CD4-positive, alpha-beta T cell (primary cell): ENCODE results near the gene WDPCP. TPM values are rescaled to one million over a fixed set of nuclear protein-coding genes. Genes with fewer than 3 reads are reported as not detected.

Experiments used
- ATAC-seq: fragments of 200-7000 bp; cut with Tn5 transposase; one replicate; pipeline ENCODE4 v1.10.0; 2022; ENCODE audit warnings: mild to moderate bottlenecking; ENCODE audit not compliant: poor library complexity
- CTCF ChIA-PET: fragments of 350-600 bp; sonication (Branson Sonifier 250); formaldehyde crosslinking; loops from one replicate; lab custom pipeline; 2021; ENCODE audit warnings: antibody characterized with exemption, inconsistent platforms; lab: Charles Lee
- POLR2A ChIA-PET: fragments of 350-600 bp; sonication (Branson Sonifier 250); formaldehyde crosslinking; loops from one replicate; lab custom pipeline; 2021; ENCODE audit warnings: antibody characterized with exemption, inconsistent platforms; lab: Charles Lee
- DNase-seq, 14 experiments: peaks; one replicate each; pipeline ENCODE4 v3.0.0-alpha.2; 2013 to 2020; ENCODE audit warnings: mixed read lengths in 2 of 14
- H3K27ac ChIP-seq, 2 donors: one replicate each; pipeline versions ENCODE4 v1.5.1 to v1.7.0; 2013; ENCODE audit warnings: low read length in 2 of 2, low read depth in 1 of 2, mild to moderate bottlenecking in 1 of 2
- H3K27me3 ChIP-seq, 2 experiments: 1 replicate in 1 of 2; 2 replicates in 1 of 2; pipeline versions ENCODE4 v1.6.1 to v1.7.0; 2013; ENCODE audit warnings: low read length in 2 of 2, control low read depth in 1 of 2, mild to moderate bottlenecking in 1 of 2, moderate library complexity in 1 of 2; ENCODE audit not compliant: insufficient read depth in 2 of 2, control insufficient read depth in 1 of 2
- H3K36me3 ChIP-seq: one replicate; pipeline ENCODE4 v1.6.1; 2013; ENCODE audit warnings: low read length, control low read depth; ENCODE audit not compliant: insufficient read depth
- H3K4me1 ChIP-seq: one replicate; pipeline ENCODE4 v1.6.1; 2013; ENCODE audit warnings: low read length, control low read depth; ENCODE audit not compliant: insufficient read depth
- H3K4me3 ChIP-seq: one replicate; pipeline ENCODE4 v1.5.1; 2013; ENCODE audit warnings: mild to moderate bottlenecking, low read length, moderate library complexity
- H3K9me3 ChIP-seq, 2 experiments: 1 replicate in 1 of 2; 2 replicates in 1 of 2; pipeline versions ENCODE4 v1.6.1 to v1.7.0; 2013; ENCODE audit warnings: low read length in 2 of 2, mild to moderate bottlenecking in 2 of 2, control low read depth in 1 of 2, moderate library complexity in 1 of 2; ENCODE audit not compliant: control insufficient read depth in 1 of 2, insufficient read depth in 1 of 2
- H3K27ac Mint-ChIP-seq: one replicate; pipeline ENCODE4 v1.8.0; 2020; ENCODE audit warnings: mixed read lengths
- H3K27me3 Mint-ChIP-seq: one replicate; pipeline ENCODE4 v1.8.0; 2021; ENCODE audit warnings: mixed read lengths
- H3K36me3 Mint-ChIP-seq: one replicate; pipeline ENCODE4 v1.8.0; 2021; ENCODE audit warnings: low read depth, mixed read lengths
- H3K4me1 Mint-ChIP-seq: one replicate; pipeline ENCODE4 v1.8.0; 2021; ENCODE audit warnings: low read depth, mixed read lengths
- H3K4me3 Mint-ChIP-seq: one replicate; pipeline ENCODE4 v1.8.0; 2020; ENCODE audit warnings: mild to moderate bottlenecking, mixed read lengths
- H3K9me3 Mint-ChIP-seq: one replicate; pipeline ENCODE4 v1.8.0; 2020; ENCODE audit warnings: mixed read lengths
- CTCF ChIP-seq: fragments of 200-600 bp; IDR thresholded peaks from one replicate; pipeline ENCODE4 v1.8.0; 2022; ENCODE audit warnings: antibody characterized with exemption, mild to moderate bottlenecking
- intact Hi-C, 2 experiments: fragments of 100-400 bp; cut with DNase I in 1 of 2; cut with micrococcal nuclease in 1 of 2; formaldehyde crosslinking; loops; one replicate each; pipeline versions ENCODE4 v1.15.1 to v1.9.0; 2023 to 2025; cut with DNase I, micrococcal nuclease
- total RNA-seq, 174 experiments: library from RNA in 2 of 174; stranded (reverse) in 2 of 174; gene quantifications; one replicate each; pipeline ENCODE4 v1.2.3 and lab custom pipeline; 2021 to 2026

Gene WDPCP
- total RNA-seq, 2 experiments from 2014 or later, result 8.7 to 9.9 TPM

- Mint-ChIP-seq H3K4me3 (no peak overlapping the region), H3K27me3 (peaks cover 21% of the 10 kb centered on the region), H3K9me3 (peaks cover 6% of the 10 kb centered on the region), H3K4me1 (no peaks in the 10 kb centered on the region), H3K27ac (no peak overlapping the region), H3K36me3 (no peaks in the 10 kb centered on the region)
- intact Hi-C loops, result no loop called here
- POLR2A ChIA-PET, result no interaction called here
- no peak overlapping the region for H3K27ac ChIP-seq
- no peak overlapping the region for H3K4me3 ChIP-seq
- H3K27me3 ChIP-seq, result no peaks in the 10 kb centered on the region
- H3K4me1 ChIP-seq, result no peaks in the 10 kb centered on the region
- ATAC-seq, result no peak
- no peaks in the 10 kb centered on the region for H3K9me3 ChIP-seq
- no peak for TF ChIP-seq CTCF
- no peaks in the 10 kb centered on the region for H3K36me3 ChIP-seq
- CTCF ChIA-PET, result no interaction called here
- no peak for DNase-seq
Measured at GRCh38 chr2:63092857-63093256, 495.4 kb downstream of the WDPCP start.

- H3K4me1 Mint-ChIP-seq, result no peaks in the 10 kb centered on the region
- peaks cover 6% of the 10 kb centered on the region for H3K9me3 Mint-ChIP-seq
- H3K27ac Mint-ChIP-seq, result no peak overlapping the region
- no peaks in the 10 kb centered on the region for H3K27me3 ChIP-seq
- H3K36me3 ChIP-seq, result no peaks in the 10 kb centered on the region
- no peaks in the 10 kb centered on the region for H3K36me3 Mint-ChIP-seq
- ChIA-PET POLR2A (no interaction called here), CTCF (no interaction called here)
- no peak overlapping the region for H3K4me3 ChIP-seq
- H3K4me3 Mint-ChIP-seq, result no peak overlapping the region
- no peak overlapping the region for H3K27ac ChIP-seq
- no peaks in the 10 kb centered on the region for H3K9me3 ChIP-seq
- DNase-seq (no peak), ATAC-seq (no peak)
- H3K4me1 ChIP-seq, result no peaks in the 10 kb centered on the region
- intact Hi-C loops, result no loop called here
- TF ChIP-seq CTCF, result no peak
- peaks cover 21% of the 10 kb centered on the region for H3K27me3 Mint-ChIP-seq
Measured at GRCh38 chr2:63092401-63092800, 495.9 kb downstream of the WDPCP start.

- intact Hi-C loops, result no loop called here
- Histone ChIP-seq H3K36me3 (no peaks in the 10 kb centered on the region), H3K9me3 (no peaks in the 10 kb centered on the region), H3K27me3 (peaks cover 0 to 9% of the 10 kb centered on the region in 2 experiments), H3K27ac (no peak overlapping the region), H3K4me3 (no peak overlapping the region), H3K4me1 (no peaks in the 10 kb centered on the region)
- peaks cover 30% of the 10 kb centered on the region for H3K27me3 Mint-ChIP-seq
- CTCF ChIA-PET, result no interaction called here
- DNase-seq (no peak), ATAC-seq (no peak)
- no peak for TF ChIP-seq CTCF
- POLR2A ChIA-PET, result no interaction called here
- H3K4me3 Mint-ChIP-seq, result no peak overlapping the region
- H3K36me3 Mint-ChIP-seq, result no peaks in the 10 kb centered on the region
- H3K27ac Mint-ChIP-seq, result no peak overlapping the region
- H3K4me1 Mint-ChIP-seq, result no peaks in the 10 kb centered on the region
- H3K9me3 Mint-ChIP-seq, result peaks cover 6% of the 10 kb centered on the region
Measured at GRCh38 chr2:63086687-63087086, 501.6 kb downstream of the WDPCP start.
